ENCODE measurements around the gene ATP1B1. TPM values are rescaled to one million over a fixed set of nuclear protein-coding genes. Genes with fewer than 3 reads are reported as not detected.

Gene ATP1B1
- total RNA-seq, 1 experiment from 2014 or later = 86.4 TPM

DNA sequence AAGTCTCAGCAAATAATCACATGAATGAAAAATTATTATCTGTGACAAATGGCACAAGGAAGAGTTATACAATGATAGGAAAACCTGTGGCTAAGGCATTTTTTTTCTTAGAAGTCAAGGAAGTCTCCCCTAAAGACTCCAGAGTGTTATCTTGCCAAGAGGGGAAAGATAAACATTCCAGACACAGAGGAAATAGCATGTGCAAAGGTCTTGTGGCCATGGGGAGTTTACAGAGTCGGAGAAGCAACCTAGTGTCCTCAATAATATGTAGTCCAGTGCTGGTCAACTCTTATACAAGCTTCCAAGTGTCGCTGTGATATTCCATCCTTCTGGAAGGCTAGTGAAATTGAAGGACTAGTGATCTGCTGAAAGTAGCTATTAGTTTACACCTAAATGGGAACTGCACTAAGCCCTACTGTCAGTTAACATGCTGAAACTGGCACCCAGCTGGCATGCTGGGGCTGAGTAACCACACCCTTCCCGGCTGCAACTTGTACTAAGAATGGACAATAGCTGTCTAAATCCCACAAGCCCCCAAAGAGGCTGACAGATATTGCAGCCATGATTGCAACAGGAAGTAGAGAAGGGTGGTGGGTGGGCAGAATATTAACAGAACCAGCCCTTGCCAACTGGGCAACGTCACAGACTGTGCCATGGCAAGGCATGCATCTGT is 11.5 kb upstream of the ATP1B1 start:
- no peak for DNase-seq (ENCODE audit: low spot score)

DNA sequence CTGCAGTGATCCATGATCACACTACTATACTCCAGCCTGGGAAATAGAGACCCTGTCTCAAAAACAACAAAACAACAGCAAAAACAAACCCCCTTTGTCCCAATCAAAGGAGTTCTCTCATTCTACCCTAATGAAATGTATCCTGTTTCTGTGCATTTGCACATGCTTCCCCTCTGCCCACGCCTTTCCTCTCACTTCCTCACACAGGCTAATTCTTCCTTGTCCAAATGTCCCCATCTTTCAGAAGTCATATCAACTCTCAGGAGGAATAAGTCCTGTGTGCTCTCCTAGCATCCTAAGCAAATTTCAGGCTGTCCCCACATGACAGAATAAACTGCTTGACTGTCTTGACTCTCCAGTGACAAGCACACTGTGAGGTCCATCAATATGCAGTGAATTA is 8.1 kb upstream of the ATP1B1 start:
- no peak for DNase-seq (ENCODE audit: low spot score)

DNA sequence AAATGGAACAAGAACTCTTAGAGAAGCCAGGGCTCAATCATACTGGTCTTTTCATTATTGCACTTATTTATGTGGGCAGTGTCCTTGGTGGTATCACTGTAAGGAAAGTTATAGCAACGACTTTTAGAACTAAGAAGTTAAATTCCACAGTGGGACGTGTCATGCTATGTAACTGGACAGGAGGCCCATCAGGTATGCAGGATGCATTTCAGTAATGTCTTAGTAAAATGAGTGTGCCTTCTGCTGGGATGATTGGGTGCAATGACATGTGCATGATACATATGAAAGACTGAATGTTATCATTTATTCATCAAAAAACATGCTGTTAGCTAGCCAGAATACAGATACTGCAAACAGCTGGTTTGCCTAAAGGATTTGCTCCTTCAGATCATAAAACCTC is 6.9 kb upstream of the ATP1B1 start:
- no peak for DNase-seq (ENCODE audit: low spot score)

GRCh38 chr1:169100208-169100607 is 6.3 kb upstream of the ATP1B1 start:
- no peak for DNase-seq (ENCODE audit: low spot score)

- no peak for DNase-seq (ENCODE audit: low spot score)
These were observed 5.8 kb upstream of the ATP1B1 start for GRCh38 chr1:169100651-169101088.

GRCh38 chr1:169102567-169102966 is 3.9 kb upstream of the ATP1B1 start:
- no peak for DNase-seq (ENCODE audit: low spot score)

DNA sequence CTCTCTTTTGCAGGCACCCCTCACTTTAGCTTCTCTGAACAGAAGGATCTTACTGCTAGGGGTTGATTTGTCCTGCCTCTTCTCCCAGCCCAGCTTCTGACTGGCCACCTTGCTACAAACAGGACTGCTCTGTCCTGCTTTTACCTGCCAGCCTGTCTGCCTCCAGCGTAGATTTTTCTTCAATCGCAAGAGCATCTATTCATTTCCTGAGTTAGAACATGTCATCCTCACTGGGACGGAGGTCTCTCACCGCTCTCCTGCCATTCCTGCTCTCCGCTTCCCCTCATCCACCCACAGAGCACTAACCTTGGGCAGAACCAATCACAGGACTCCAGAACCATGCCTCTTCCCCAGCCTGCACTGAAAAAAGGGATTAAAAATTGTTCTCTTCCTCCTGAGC is 3.5 kb upstream of the ATP1B1 start:
- DNase-seq (ENCODE audit: low spot score) = no peak

DNA sequence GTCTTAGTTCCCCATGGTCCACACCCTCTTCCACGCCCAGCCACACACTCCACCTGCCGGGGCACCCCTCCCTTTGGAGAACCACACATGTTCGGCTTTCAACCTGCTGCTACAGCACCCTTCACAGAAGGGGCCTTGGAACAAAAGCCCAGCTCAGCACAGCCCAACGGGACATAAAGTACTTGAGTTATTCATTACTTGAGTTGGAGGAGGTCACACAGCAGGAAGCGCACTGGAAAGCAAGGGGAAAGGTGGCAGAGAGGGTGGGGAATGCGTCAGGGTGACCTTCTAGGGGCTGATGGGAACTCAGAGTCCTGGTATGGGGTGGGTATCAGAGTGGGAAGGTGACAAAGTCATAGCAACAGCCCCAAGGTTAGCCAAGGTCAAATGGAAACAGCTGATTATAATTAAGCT is 3.0 kb upstream of the ATP1B1 start:
- DNase-seq (ENCODE audit: low spot score) = no peak

- no peak for DNase-seq (ENCODE audit: low spot score)
These were observed 1.4 kb upstream of the ATP1B1 start for GRCh38 chr1:169105087-169105433.

DNA sequence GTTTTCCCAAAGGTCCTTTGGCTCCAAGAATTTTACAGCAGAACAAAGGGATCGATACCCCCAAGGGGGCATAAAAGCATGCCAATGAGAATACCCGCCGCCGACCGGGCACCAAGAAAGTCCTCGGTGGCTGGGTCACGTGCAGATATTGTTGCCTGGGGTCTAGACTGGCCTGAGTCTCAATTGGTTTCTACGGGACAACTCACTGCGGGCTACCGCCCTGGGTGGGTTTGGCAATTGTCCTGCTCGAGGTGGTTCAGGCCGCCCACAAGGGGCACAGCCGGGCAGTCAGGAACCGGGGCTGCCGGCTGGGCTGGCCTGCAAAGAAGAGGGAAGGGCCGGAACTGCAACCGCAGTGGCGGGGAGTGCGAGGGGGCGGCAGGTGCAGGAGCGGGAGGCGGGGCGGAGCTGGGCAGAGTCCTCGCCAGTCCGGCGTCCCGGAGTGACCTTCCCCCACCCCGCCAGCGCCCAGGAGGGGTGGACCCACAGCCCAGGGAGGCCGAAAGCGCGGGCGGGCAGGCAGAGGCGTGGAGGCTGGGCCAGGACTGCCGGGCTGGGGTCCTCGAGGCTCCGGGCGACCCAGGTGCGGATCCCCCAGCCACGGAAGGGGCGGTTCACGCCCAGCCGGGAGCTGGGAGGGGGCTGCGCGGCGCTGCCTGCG is 926 bp upstream of the ATP1B1 start:
- DNase-seq (ENCODE audit: low spot score) = peak; percentile 94

GRCh38 chr1:169106921-169107602 is 572 bp downstream of the ATP1B1 start:
- peak; percentile 56 for DNase-seq (ENCODE audit: low spot score)

DNA sequence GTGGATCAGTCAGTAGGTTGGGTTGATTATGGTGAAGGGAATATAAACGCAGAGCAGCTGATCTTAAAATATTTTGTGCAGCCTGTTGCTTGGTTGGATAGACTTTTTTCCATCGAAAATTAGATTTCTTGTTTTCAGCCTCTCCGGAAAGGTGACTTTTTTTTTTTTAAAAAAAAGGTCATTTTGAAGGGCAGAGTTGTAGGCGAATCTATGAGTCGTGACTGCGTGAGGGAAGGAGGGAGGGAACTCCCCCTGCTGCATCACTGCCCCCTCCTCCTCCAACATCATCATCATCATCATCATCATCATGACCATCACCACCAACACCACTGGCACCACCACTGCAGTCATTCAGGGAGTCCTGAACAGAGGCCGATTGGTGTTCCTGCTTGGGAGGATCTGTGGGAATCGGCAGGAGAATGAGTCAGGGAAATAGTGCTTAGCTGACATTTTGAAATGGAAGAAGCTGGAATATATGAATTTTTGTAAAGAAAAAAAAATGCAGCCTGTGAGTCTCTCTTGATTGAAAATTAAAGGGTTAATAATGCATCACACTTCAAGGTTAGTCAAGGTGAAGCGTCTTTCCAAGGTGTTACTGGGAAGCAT is 1.2 kb downstream of the ATP1B1 start:
- peak; percentile 42 for DNase-seq (ENCODE audit: low spot score)

- DNase-seq (ENCODE audit: low spot score) = no peak
These were observed 1.7 kb downstream of the ATP1B1 start for GRCh38 chr1:169108223-169108622.

- DNase-seq (ENCODE audit: low spot score) = peak; percentile 78
These were observed 2.5 kb downstream of the ATP1B1 start for GRCh38 chr1:169108863-169109560.

DNA sequence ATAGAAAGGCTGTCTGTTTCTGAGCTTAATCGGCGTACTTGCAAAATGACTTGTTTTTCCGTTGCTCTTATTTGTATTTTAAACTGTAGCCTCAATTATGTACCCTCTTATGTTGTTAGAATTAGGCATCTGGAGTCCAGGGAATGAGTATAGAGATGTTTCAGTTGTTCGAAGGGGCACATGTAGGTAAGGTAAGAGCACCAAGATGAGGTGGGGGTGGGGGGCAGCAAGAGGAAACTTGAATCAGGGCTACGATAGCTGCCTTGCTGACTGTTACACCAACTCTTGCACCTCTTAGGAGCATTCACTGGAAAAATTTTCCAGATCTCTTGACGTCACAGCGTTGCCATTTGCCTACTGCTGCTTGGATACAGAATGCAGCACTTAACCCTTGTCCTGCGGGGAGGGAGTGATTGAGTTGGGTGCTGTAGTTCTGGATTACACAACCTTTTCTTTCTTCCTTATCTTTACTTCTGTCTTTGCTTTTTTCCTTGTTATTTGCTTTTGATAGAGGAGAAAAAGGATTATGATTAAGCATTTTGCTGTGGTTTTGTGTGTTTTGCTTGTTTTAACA is 3.2 kb downstream of the ATP1B1 start:
- peak; percentile 85 for DNase-seq (ENCODE audit: low spot score)

DNA sequence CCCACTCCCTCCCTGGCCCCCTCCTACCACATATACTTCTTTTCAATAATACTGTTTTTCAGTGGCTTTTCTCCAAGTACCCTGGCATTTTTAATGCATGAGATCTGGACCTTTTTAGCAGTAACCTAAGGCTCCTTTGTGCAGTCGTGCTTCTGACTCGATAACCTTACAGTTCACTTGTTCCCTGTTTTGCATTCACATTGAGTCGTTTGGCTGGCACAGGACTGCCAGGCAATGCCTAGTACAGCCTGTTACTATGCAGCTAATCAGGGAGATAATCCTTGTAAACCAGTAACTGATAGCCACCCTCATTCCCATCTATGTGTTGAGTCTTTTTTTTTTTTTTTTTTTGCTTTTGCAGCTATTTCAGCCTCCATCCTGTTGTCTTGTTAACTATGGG is 3.7 kb downstream of the ATP1B1 start:
- DNase-seq (ENCODE audit: low spot score) = no peak

- DNase-seq (ENCODE audit: low spot score) = no peak
These were observed 4.4 kb downstream of the ATP1B1 start for GRCh38 chr1:169110689-169111447.

DNA sequence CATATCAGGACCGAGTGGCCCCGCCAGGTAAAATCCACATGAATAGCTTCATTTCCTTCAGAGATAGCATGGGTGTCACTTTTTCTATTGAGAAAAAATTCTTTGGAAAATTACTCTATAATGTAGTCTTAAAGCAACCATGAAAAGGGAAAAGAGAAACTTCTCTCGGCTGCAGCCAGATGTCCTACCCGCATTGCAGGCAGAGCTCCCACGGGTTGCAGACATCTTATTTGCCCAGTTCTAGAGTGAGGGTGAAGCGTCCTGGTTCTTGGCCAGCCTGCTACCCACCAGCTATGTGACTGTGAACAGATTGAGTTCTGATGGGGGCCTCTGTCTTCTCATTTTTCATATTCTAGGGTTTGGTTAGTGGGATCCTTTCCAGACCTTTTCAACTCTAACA is 5.0 kb downstream of the ATP1B1 start:
- no peak for DNase-seq (ENCODE audit: low spot score)

GRCh38 chr1:169112241-169112640 is 5.8 kb downstream of the ATP1B1 start:
- no peak for DNase-seq (ENCODE audit: low spot score)

GRCh38 chr1:169113613-169114119 is 7.2 kb downstream of the ATP1B1 start:
- DNase-seq (ENCODE audit: low spot score) = peak; percentile 51
